NCI-H1417 treated with DMSO at 0.1 percent for 48 hours (cell line): ENCODE results near the gene VAV2.
"Not testable (repeated sequence)": the region's sequence is repeated elsewhere in the genome, so short reads cannot be mapped to it uniquely, and the experiment has no call there.

Experiments used
- DNase-seq: peaks from one replicate; lab custom pipeline; 2025; lab: John Stamatoyannopoulos, UW

The VAV2 gene

GRCh38 chr9:133969681-133970580 is 22.2 kb downstream of the VAV2 start:
- no peak for DNase-seq

- DNase-seq: no peak
These were observed 23.0 kb downstream of the VAV2 start for GRCh38 chr9:133968966-133969617.

- no peak for DNase-seq
These were observed 23.7 kb downstream of the VAV2 start for GRCh38 chr9:133968428-133968827.

- DNase-seq: no peak
These were observed 24.9 kb downstream of the VAV2 start for GRCh38 chr9:133967024-133967741.

GRCh38 chr9:133964463-133964862 is 27.7 kb downstream of the VAV2 start:
- no peak for DNase-seq

GRCh38 chr9:133963166-133963565 is 29.0 kb downstream of the VAV2 start:
- no peak for DNase-seq

- no peak for DNase-seq
These were observed 29.8 kb downstream of the VAV2 start for GRCh38 chr9:133962341-133962740.

- DNase-seq: no peak
These were observed 30.6 kb downstream of the VAV2 start for GRCh38 chr9:133961226-133962165.

- DNase-seq: no peak
These were observed 31.5 kb downstream of the VAV2 start for GRCh38 chr9:133960568-133961129.

GRCh38 chr9:133959966-133960567 is 32.1 kb downstream of the VAV2 start:
- DNase-seq: no peak

GRCh38 chr9:133959171-133959570 is 33.0 kb downstream of the VAV2 start:
- DNase-seq: no peak

- DNase-seq: no peak
These were observed 33.4 kb downstream of the VAV2 start for GRCh38 chr9:133958756-133959155.

GRCh38 chr9:133957772-133958171 is 34.4 kb downstream of the VAV2 start:
- not testable (repeated sequence) for DNase-seq

GRCh38 chr9:133957328-133957727 is 34.8 kb downstream of the VAV2 start:
- no peak for DNase-seq

- no peak for DNase-seq
These were observed 35.5 kb downstream of the VAV2 start for GRCh38 chr9:133956520-133957076.

GRCh38 chr9:133955821-133956411 is 36.2 kb downstream of the VAV2 start:
- no peak for DNase-seq

- DNase-seq: no peak
These were observed 37.1 kb downstream of the VAV2 start for GRCh38 chr9:133954862-133955529.

GRCh38 chr9:133953976-133954709 is 38.0 kb downstream of the VAV2 start:
- no peak for DNase-seq

GRCh38 chr9:133953621-133953975 is 38.5 kb downstream of the VAV2 start:
- DNase-seq: no peak
